HCT116 (cell line): ENCODE data around the gene KDM4E. TPM values are rescaled to one million over a fixed set of nuclear protein-coding genes. Genes with fewer than 3 reads are reported as not detected.
A peak's percentile ranks its signal among the peaks of the same experiment; 100 is the strongest.

Experiments
- ATAC-seq: fragments of 200-7000 bp; cut with Tn5 transposase; 2 replicates; pipeline ENCODE4 v1.9.1; 2020; ENCODE audit warnings: mild to moderate bottlenecking, moderate library complexity
- Bru-seq: library from RNA; stranded (reverse); fragments of 400-500 nt; gene quantifications from one replicate; lab custom pipeline; 2021; lab: Mats Ljungman, UMichigan
- BruChase-seq, 2 experiments: library from RNA; stranded (reverse); fragments of 400-500 nt; gene quantifications; one replicate each; lab custom pipeline; 2021; lab: Mats Ljungman, UMichigan
- BruUV-seq: library from RNA; stranded (reverse); fragments of 400-500 nt; replicated peaks from 2 replicates; lab custom pipeline; 2021; lab: Mats Ljungman, UMichigan
- CTCF ChIA-PET: fragments of 300-600 bp; sonication (Branson Sonifier 250); formaldehyde crosslinking; loops from one replicate; lab custom pipeline; 2021; ENCODE audit warnings: antibody characterized with exemption; lab: Charles Lee
- POLR2A ChIA-PET: fragments of 300-600, 350-600 bp; sonication (Branson Sonifier 250); formaldehyde crosslinking; loops from one replicate; lab custom pipeline; 2021; ENCODE audit warnings: antibody characterized with exemption; lab: Charles Lee
- RAD21 ChIA-PET, 2 experiments: fragments of 300-600 bp; sonication (Branson Sonifier 250); formaldehyde crosslinking; loops; one replicate each; lab custom pipeline; 2023; ENCODE audit warnings: low total read pairs in 2 of 2; ENCODE audit not compliant: uncharacterized antibody in 2 of 2, unreplicated experiment in 2 of 2, low non-redundant PET in 1 of 2; lab: Charles Lee
- DNase-seq: peaks from one replicate; pipeline ENCODE4 v3.0.0-alpha.2; 2010; ENCODE audit warnings: low read depth, low spot score
- H2AFZ ChIP-seq: fragments of 200-600 bp; shearing (Covaris generic), sonication (generic); 2 replicates; pipeline ENCODE4 v1.6.1; 2017; ENCODE audit warnings: low read depth, mixed run types, mixed read lengths, antibody characterized with exemption, low read length; ENCODE audit not compliant: poor library complexity, severe bottlenecking
- H3K27ac ChIP-seq: 2 replicates; pipeline ENCODE4 v1.5.1; 2012; ENCODE audit warnings: low read depth, low read length
- H3K27me3 ChIP-seq: fragments of 200-600 bp; sonication (generic); 2 replicates; pipeline ENCODE4 v1.6.1; 2016; ENCODE audit warnings: mixed run types, low read length, mixed read lengths; ENCODE audit not compliant: insufficient read depth
- H3K36me3 ChIP-seq, 2 experiments: fragments of 200-500 bp in 1 of 2; fragments of 200-600 bp in 1 of 2; sonication (Bioruptor generic) in 1 of 2; sonication (generic) in 1 of 2; 2 replicates each; pipeline versions ENCODE4 v1.5.1 to v1.6.1; 2014 to 2016; ENCODE audit warnings: low read length in 2 of 2, inconsistent platforms in 1 of 2, mixed read lengths in 1 of 2, mixed run types in 1 of 2; ENCODE audit not compliant: insufficient read depth in 2 of 2, control insufficient read depth in 1 of 2
- H3K4me1 ChIP-seq, 2 experiments: fragments of 200-600 bp in 1 of 2; sonication (generic) in 1 of 2; 2 replicates each; pipeline versions ENCODE4 v1.5.1 to v1.6.1; 2012 to 2017; ENCODE audit warnings: low read length in 2 of 2, inconsistent platforms in 1 of 2, mild to moderate bottlenecking in 1 of 2, mixed read lengths in 1 of 2, mixed run types in 1 of 2, moderate library complexity in 1 of 2; ENCODE audit not compliant: insufficient read depth in 2 of 2, control insufficient read depth in 1 of 2
- H3K4me2 ChIP-seq: fragments of 200-600 bp; sonication (generic); 2 replicates; pipeline ENCODE4 v1.6.1; 2017; ENCODE audit warnings: mixed run types, low read length, mixed read lengths
- H3K4me3 ChIP-seq, 2 experiments: fragments of 200-600 bp in 1 of 2; sonication (generic) in 1 of 2; replicated peaks in 1 of 2; 2 replicates each; pipeline ENCODE4 v1.5.1; 2011 to 2016; ENCODE audit warnings: low read length in 2 of 2, control low read depth in 1 of 2, low read depth in 1 of 2, mild to moderate bottlenecking in 1 of 2, mixed read lengths in 1 of 2, mixed run types in 1 of 2
- H3K79me2 ChIP-seq: fragments of 200-600 bp; sonication (generic); 2 replicates; pipeline ENCODE4 v1.6.1; 2017; ENCODE audit warnings: mild to moderate bottlenecking, mixed run types, low read length, moderate library complexity, mixed read lengths; ENCODE audit not compliant: insufficient read depth
- H3K9ac ChIP-seq: fragments of 200-600 bp; sonication (generic); 2 replicates; pipeline ENCODE4 v1.6.1; 2016; ENCODE audit warnings: low read length, mixed read lengths
- H3K9me2 ChIP-seq: fragments of 200-600 bp; sonication (generic), shearing (Covaris generic); 2 replicates; pipeline ENCODE4 v1.6.1; 2017; ENCODE audit warnings: mixed run types, mild to moderate bottlenecking, moderate library complexity; ENCODE audit not compliant: insufficient read depth
- H3K9me3 ChIP-seq, 2 experiments: fragments of 200-500 bp in 1 of 2; fragments of 200-600 bp in 1 of 2; sonication (Bioruptor generic) in 1 of 2; sonication (generic) in 1 of 2; 2 replicates each; pipeline ENCODE4 v1.6.1; 2014 to 2017; ENCODE audit warnings: low read length in 2 of 2, mixed read lengths in 2 of 2, inconsistent platforms in 1 of 2, low read depth in 1 of 2, mild to moderate bottlenecking in 1 of 2, mixed run types in 1 of 2, moderate library complexity in 1 of 2; ENCODE audit not compliant: control insufficient read depth in 1 of 2, insufficient read depth in 1 of 2
- H4K20me1 ChIP-seq: fragments of 200-600 bp; sonication (generic), shearing (Covaris generic); 2 replicates; pipeline ENCODE4 v1.6.1; 2017; ENCODE audit warnings: mixed run types, mild to moderate bottlenecking, moderate library complexity; ENCODE audit not compliant: insufficient read depth
- CBX3 ChIP-seq: IDR thresholded peaks from 2 replicates; pipeline ENCODE4 v1.6.1; 2012; ENCODE audit warnings: low read depth
- FOSL1 ChIP-seq: IDR thresholded peaks from 2 replicates; pipeline ENCODE4 v1.6.1; 2012; ENCODE audit warnings: low read depth
- POLR2A ChIP-seq: IDR thresholded peaks from 2 replicates; pipeline ENCODE4 v1.7.0; 2011; ENCODE audit warnings: borderline replicate concordance; ENCODE audit not compliant: insufficient read depth, insufficient read length; ENCODE audit errors: extremely low read depth
- POLR2AphosphoS5 ChIP-seq: IDR thresholded peaks from 2 replicates; pipeline ENCODE4 v1.6.1; 2011; ENCODE audit warnings: mild to moderate bottlenecking, low read depth, low read length, moderate library complexity
- RAD21 ChIP-seq: IDR thresholded peaks from 2 replicates; pipeline ENCODE4 v1.6.1; 2012; ENCODE audit warnings: low read depth, mild to moderate bottlenecking
- SP1 ChIP-seq: IDR thresholded peaks from 2 replicates; pipeline ENCODE4 v1.6.1; 2012; ENCODE audit warnings: low read depth
- YY1 ChIP-seq: IDR thresholded peaks from 2 replicates; pipeline ENCODE4 v1.6.1; 2011; ENCODE audit warnings: low read length, low read depth, moderate library complexity, mild to moderate bottlenecking; ENCODE audit not compliant: insufficient replicate concordance; ENCODE audit errors: extremely low read depth
- ZFX ChIP-seq: fragments of 450-650 bp; IDR thresholded peaks from 2 replicates; pipeline ENCODE4 v1.6.1; 2017
- ZNF274 ChIP-seq: fragments of 200-500 bp; sonication (Bioruptor generic); IDR thresholded peaks from 2 replicates; pipeline ENCODE4 v1.6.1; 2014; ENCODE audit warnings: mild to moderate bottlenecking, low read depth, low read length, inconsistent platforms
- intact Hi-C: fragments of 100-400 bp; cut with micrococcal nuclease; formaldehyde crosslinking; loops from 2 replicates; pipeline ENCODE4 v1.10.0; 2022
- long read RNA-seq: library from polyadenylated mRNA; unstranded; transcript quantifications from one replicate; pipeline ENCODE4 v2.0.0, GENCODE V29; 2021; ENCODE audit not compliant: unreplicated experiment
- polyA plus RNA-seq: library from polyadenylated mRNA; unstranded; fragments of >200 nt; gene quantifications from 2 replicates; pipeline ENCODE4 v1.2.1, GENCODE V29; 2012; ENCODE audit warnings: missing spikeins
- total RNA-seq: library from RNA; stranded (reverse); gene quantifications from one replicate; pipeline ENCODE4 v1.2.1, GENCODE V29; 2021; ENCODE audit not compliant: unreplicated experiment
- TF ChIP-seq, protein P1 (sequence below), 3 experiments: fragments of 200-600 bp in 1 of 3; sonication (generic) in 1 of 3; IDR thresholded peaks in 2 of 3; conservative IDR thresholded peaks in 1 of 3; 2 replicates each; pipeline ENCODE4 v1.5.1; 2012 to 2017; ENCODE audit warnings: low read depth in 2 of 3, low read length in 2 of 3, antibody characterized with exemption in 1 of 3, borderline replicate concordance in 1 of 3, control low read depth in 1 of 3, mild to moderate bottlenecking in 1 of 3, mixed read lengths in 1 of 3, mixed run types in 1 of 3, moderate library complexity in 1 of 3; ENCODE audit not compliant: insufficient read depth in 1 of 3

KDM4E gene
- total RNA-seq (not detected), Bru-seq, nascent RNA (not detected), BruChase-seq, experiment 1, labeled RNA remaining after a 6-hour chase (percentile 12 among the genes with signal in this experiment), BruChase-seq, experiment 2, labeled RNA remaining after a 2-hour chase (not detected)
- polyA plus RNA-seq = not detected in 2 replicates
- long read RNA-seq = 0 reads

DNA sequence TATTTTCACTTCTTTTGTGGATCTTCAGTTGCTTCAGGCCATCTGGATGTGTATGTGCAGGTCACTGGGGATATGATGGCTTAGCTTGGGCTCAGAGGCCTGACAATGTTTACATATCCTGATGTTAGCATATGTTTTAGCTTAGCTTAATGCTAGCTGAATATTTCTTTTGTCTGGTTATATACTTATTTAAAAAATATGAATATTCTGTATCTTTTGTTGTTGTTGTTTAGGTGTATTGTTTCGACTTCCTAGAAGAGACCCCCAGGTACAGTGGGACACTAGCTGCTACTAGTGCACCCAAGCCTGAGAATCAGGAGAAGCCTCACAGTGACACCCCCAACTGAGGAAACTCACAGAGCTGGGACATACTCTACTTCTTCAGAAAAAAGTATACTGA, at the start of gene KDM4E:
Gene KDM4E, plus strand, starts transcription at position 301 of the 400 bp plus-strand sequence. CDS start 300 bp downstream, outside the sequence.
- no peak for TF ChIP-seq FOSL1
- no peak for TF ChIP-seq YY1
- TF ChIP-seq, protein P1, sequence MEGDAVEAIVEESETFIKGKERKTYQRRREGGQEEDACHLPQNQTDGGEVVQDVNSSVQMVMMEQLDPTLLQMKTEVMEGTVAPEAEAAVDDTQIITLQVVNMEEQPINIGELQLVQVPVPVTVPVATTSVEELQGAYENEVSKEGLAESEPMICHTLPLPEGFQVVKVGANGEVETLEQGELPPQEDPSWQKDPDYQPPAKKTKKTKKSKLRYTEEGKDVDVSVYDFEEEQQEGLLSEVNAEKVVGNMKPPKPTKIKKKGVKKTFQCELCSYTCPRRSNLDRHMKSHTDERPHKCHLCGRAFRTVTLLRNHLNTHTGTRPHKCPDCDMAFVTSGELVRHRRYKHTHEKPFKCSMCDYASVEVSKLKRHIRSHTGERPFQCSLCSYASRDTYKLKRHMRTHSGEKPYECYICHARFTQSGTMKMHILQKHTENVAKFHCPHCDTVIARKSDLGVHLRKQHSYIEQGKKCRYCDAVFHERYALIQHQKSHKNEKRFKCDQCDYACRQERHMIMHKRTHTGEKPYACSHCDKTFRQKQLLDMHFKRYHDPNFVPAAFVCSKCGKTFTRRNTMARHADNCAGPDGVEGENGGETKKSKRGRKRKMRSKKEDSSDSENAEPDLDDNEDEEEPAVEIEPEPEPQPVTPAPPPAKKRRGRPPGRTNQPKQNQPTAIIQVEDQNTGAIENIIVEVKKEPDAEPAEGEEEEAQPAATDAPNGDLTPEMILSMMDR (IDR thresholded peaks at IDR 0.05 in 2 of 3, conservative IDR thresholded peaks at IDR 0.05 in 1 of 3; ENCODE audit: borderline replicate concordance in 1 of 3, insufficient read depth in 1 of 3, low read depth in 2 of 3, low read length in 2 of 3) = no peak
- no peak for TF ChIP-seq SP1
- no peak for TF ChIP-seq RAD21
- TF ChIP-seq ZNF274 = no peak
- TF ChIP-seq POLR2AphosphoS5 = no peak
- no peak for TF ChIP-seq ZFX
- TF ChIP-seq POLR2A = no peak
- TF ChIP-seq CBX3 = no peak
- ChIA-PET CTCF (no interaction called here), RAD21 (no interaction called here), POLR2A (no interaction called here)
- no peaks in the 10 kb centered on the region for H4K20me1 ChIP-seq
- no peak within 1 kb of the TSS for H2AFZ ChIP-seq
- intact Hi-C loops = loop anchor here (1.0 kb wide), 1 partner anchor 23 kb away; no protein-coding TSS in a partner anchor
- H3K4me1 ChIP-seq = no peaks in the 10 kb centered on the region
- no peak within 1 kb of the TSS for H3K9ac ChIP-seq
- H3K4me2 ChIP-seq = no peak within 1 kb of the TSS
- H3K36me3 ChIP-seq = no peaks in the 10 kb centered on the region
- no peak for DNase-seq
- H3K27ac ChIP-seq = no peak within 1 kb of the TSS
- ATAC-seq = no peak
- no peaks in the 10 kb centered on the region for H3K79me2 ChIP-seq
- no TSS peak for BruUV-seq
- H3K27me3 ChIP-seq = no peaks in the 10 kb centered on the region; the same call in 1 of the 2 replicates
- H3K9me3 ChIP-seq = no peaks in the 10 kb centered on the region
- H3K9me2 ChIP-seq = no peaks in the 10 kb centered on the region
- H3K4me3 ChIP-seq = no peak within 1 kb of the TSS
